GM19455 (cell line): Measurements from ENCODE around the gene UBR1.
"Not testable (repeated sequence)": the region's sequence is repeated elsewhere in the genome, so short reads cannot be mapped to it uniquely, and the experiment has no call there.

ENCODE experiments used
- ATAC-seq: cut with Tn5 transposase; IDR thresholded peaks from one replicate; pipeline ENCODE4 v1.9.1; 2021; ENCODE audit not compliant: unreplicated experiment

Gene UBR1

GRCh38 chr15:43067717-43068461 is 37.9 kb downstream of the UBR1 start:
- ATAC-seq, result no peak

GRCh38 chr15:43056696-43057095 is 49.1 kb downstream of the UBR1 start:
- ATAC-seq, result no peak

GRCh38 chr15:43052860-43053259 is 53.0 kb downstream of the UBR1 start:
- ATAC-seq, result no peak

- ATAC-seq, result no peak
Observed at GRCh38 chr15:43048935-43049334, 56.9 kb downstream of the UBR1 start.

GRCh38 chr15:43046484-43046883 is 59.4 kb downstream of the UBR1 start:
- no peak for ATAC-seq

GRCh38 chr15:43042885-43043284 is 63.0 kb downstream of the UBR1 start:
- ATAC-seq, result no peak

GRCh38 chr15:43041085-43041484 is 64.8 kb downstream of the UBR1 start:
- ATAC-seq, result not testable (repeated sequence)

- ATAC-seq, result not testable (repeated sequence)
Observed at GRCh38 chr15:43035240-43035639, 70.6 kb downstream of the UBR1 start.

- ATAC-seq, result no peak
Observed at GRCh38 chr15:43029476-43029875, 76.4 kb downstream of the UBR1 start.

GRCh38 chr15:43025150-43025549 is 80.7 kb downstream of the UBR1 start:
- no peak for ATAC-seq

- not testable (repeated sequence) for ATAC-seq
Observed at GRCh38 chr15:43014671-43015070, 91.2 kb downstream of the UBR1 start.

GRCh38 chr15:43009206-43009605 is 96.6 kb downstream of the UBR1 start:
- ATAC-seq, result no peak

- no peak for ATAC-seq
Observed at GRCh38 chr15:43008150-43008549, 97.7 kb downstream of the UBR1 start.

- no peak for ATAC-seq
Observed at GRCh38 chr15:43007551-43007950, 98.3 kb downstream of the UBR1 start.

GRCh38 chr15:43006991-43007390 is 98.8 kb downstream of the UBR1 start:
- ATAC-seq, result no peak

GRCh38 chr15:43004886-43005595 is 100.8 kb downstream of the UBR1 start:
- not testable (repeated sequence) for ATAC-seq

- no peak for ATAC-seq
Observed at GRCh38 chr15:42999201-42999779, 106.5 kb downstream of the UBR1 start.

- ATAC-seq, result no peak
Observed at GRCh38 chr15:42996871-42997270, 109.0 kb downstream of the UBR1 start.

- ATAC-seq, result no peak
Observed at GRCh38 chr15:42994546-42994945, 111.3 kb downstream of the UBR1 start.

- ATAC-seq, result no peak
Observed at GRCh38 chr15:42992626-42993025, 113.2 kb downstream of the UBR1 start.

GRCh38 chr15:42986693-42987342 is 119.0 kb downstream of the UBR1 start:
- ATAC-seq, result no peak
